ENCODE results near the gene TAOK1. TPM values are rescaled to one million over a fixed set of nuclear protein-coding genes. Genes with fewer than 3 reads are reported as not detected.
A peak's percentile ranks its signal among the peaks of the same experiment; 100 is the strongest.
"Not testable (repeated sequence)": the region's sequence is repeated elsewhere in the genome, so short reads cannot be mapped to it uniquely, and the experiment has no call there.

TAOK1 gene
- total RNA-seq, 1 donor from 2014 or later, result 32.1 TPM

GRCh38 chr17:29546830-29547229 lies 156.7 kb downstream of the TAOK1 start:
- DNase-seq (ENCODE audit: low read depth) (no peak), FAIRE-seq (no peak)
- no peak for TF ChIP-seq CTCF (IDR thresholded peaks at IDR 0.05; ENCODE audit: insufficient read depth, low read length, severe bottlenecking)
- Histone ChIP-seq H3K36me3 (ENCODE audit: control insufficient read depth, insufficient read depth, low read length) (peaks cover 3% of the 10 kb centered on the region), H3K27me3 (ENCODE audit: control insufficient read depth, insufficient read depth, low read length) (no peaks in the 10 kb centered on the region), H3K4me3 (ENCODE audit: low read depth, low read length) (no peak overlapping the region)

- no peaks in the 10 kb centered on the region for H3K36me3 ChIP-seq (ENCODE audit: control insufficient read depth, insufficient read depth, low read length)
- H3K27me3 ChIP-seq (ENCODE audit: control insufficient read depth, insufficient read depth, low read length), result no peaks in the 10 kb centered on the region
- no peak for DNase-seq (ENCODE audit: low read depth)
- no peak for FAIRE-seq
- no peak for TF ChIP-seq CTCF (IDR thresholded peaks at IDR 0.05; ENCODE audit: insufficient read depth, low read length, severe bottlenecking)
- no peak overlapping the region for H3K4me3 ChIP-seq (ENCODE audit: low read depth, low read length)
Measured at GRCh38 chr17:29549177-29549923, 159.2 kb downstream of the TAOK1 start.

- no peaks in the 10 kb centered on the region for H3K36me3 ChIP-seq (ENCODE audit: control insufficient read depth, insufficient read depth, low read length)
- FAIRE-seq (no peak), DNase-seq (ENCODE audit: low read depth) (no peak)
- no peak for TF ChIP-seq CTCF (IDR thresholded peaks at IDR 0.05; ENCODE audit: insufficient read depth, low read length, severe bottlenecking)
- H3K4me3 ChIP-seq (ENCODE audit: low read depth, low read length), result no peak overlapping the region
- no peaks in the 10 kb centered on the region for H3K27me3 ChIP-seq (ENCODE audit: control insufficient read depth, insufficient read depth, low read length)
Measured at GRCh38 chr17:29555840-29556239, 165.7 kb downstream of the TAOK1 start.

GRCh38 chr17:29557085-29557738 lies 167.0 kb downstream of the TAOK1 start:
- no peak for TF ChIP-seq CTCF (IDR thresholded peaks at IDR 0.05; ENCODE audit: insufficient read depth, low read length, severe bottlenecking)
- Histone ChIP-seq H3K4me3 (ENCODE audit: low read depth, low read length) (no peak overlapping the region), H3K36me3 (ENCODE audit: control insufficient read depth, insufficient read depth, low read length) (peaks cover 1% of the 10 kb centered on the region), H3K27me3 (ENCODE audit: control insufficient read depth, insufficient read depth, low read length) (no peaks in the 10 kb centered on the region)
- DNase-seq (ENCODE audit: low read depth) (peak; percentile 40), FAIRE-seq (no peak)

- no peak overlapping the region for H3K4me3 ChIP-seq (ENCODE audit: low read depth, low read length)
- peaks cover 1% of the 10 kb centered on the region for H3K36me3 ChIP-seq (ENCODE audit: control insufficient read depth, insufficient read depth, low read length)
- TF ChIP-seq CTCF (IDR thresholded peaks at IDR 0.05; ENCODE audit: insufficient read depth, low read length, severe bottlenecking), result no peak
- FAIRE-seq, result no peak
- DNase-seq (ENCODE audit: low read depth), result no peak
- H3K27me3 ChIP-seq (ENCODE audit: control insufficient read depth, insufficient read depth, low read length), result no peaks in the 10 kb centered on the region
Measured at GRCh38 chr17:29557739-29558116, 167.6 kb downstream of the TAOK1 start.

GRCh38 chr17:29558139-29558538 lies 168.0 kb downstream of the TAOK1 start:
- not testable (repeated sequence) for FAIRE-seq; DNase-seq (ENCODE audit: low read depth)

More at GRCh38 chr17:29558139-29558538, 168.0 kb downstream of the TAOK1 start:
- not testable (repeated sequence) for H3K27me3 ChIP-seq (ENCODE audit: control insufficient read depth, insufficient read depth, low read length); H3K36me3 ChIP-seq (ENCODE audit: control insufficient read depth, insufficient read depth, low read length); H3K4me3 ChIP-seq (ENCODE audit: low read depth, low read length)

All from bronchial epithelial cell (primary cell).